Activated T-helper 2 cell treated with anti-CD3 and anti-CD28 coated beads, Interferon-gamma antibody, Interleukin-2, Interleukin-4, amounts not matched to agents 10 μg/mL and 5 μg/mL and 100 μg/mL, durations not matched to agents 14 hours and 24 hours and 36 hours (primary cell): Measurements from ENCODE around the gene MARS1. TPM values are rescaled to one million over a fixed set of nuclear protein-coding genes. Genes with fewer than 3 reads are reported as not detected.
A peak's percentile ranks its signal among the peaks of the same experiment; 100 is the strongest.

Experiments used
- DNase-seq: peaks from one replicate; pipeline ENCODE4 v3.0.0; 2021; ENCODE audit warnings: low spot score
- H3K27ac Mint-ChIP-seq: one replicate; pipeline ENCODE4 v1.8.0; 2021; ENCODE audit warnings: mixed read lengths
- H3K27me3 Mint-ChIP-seq: one replicate; pipeline ENCODE4 v1.8.0; 2021; ENCODE audit warnings: low read depth, mixed read lengths
- H3K36me3 Mint-ChIP-seq: one replicate; pipeline ENCODE4 v1.8.0; 2021; ENCODE audit warnings: low read depth, mixed read lengths
- H3K4me1 Mint-ChIP-seq: one replicate; pipeline ENCODE4 v1.8.0; 2021; ENCODE audit warnings: low read depth, mixed read lengths
- H3K4me3 Mint-ChIP-seq: one replicate; pipeline ENCODE4 v1.8.0; 2021; ENCODE audit warnings: low read depth, mild to moderate bottlenecking, moderate library complexity, mixed read lengths
- H3K9me3 Mint-ChIP-seq: one replicate; pipeline ENCODE4 v1.8.0; 2021; ENCODE audit warnings: mixed read lengths
- intact Hi-C: fragments of 100-400 bp; cut with micrococcal nuclease; formaldehyde crosslinking; loops from one replicate; pipeline ENCODE4 v1.15.1; 2023
- total RNA-seq: library from RNA; stranded (reverse); gene quantifications from 2 replicates; pipeline ENCODE4 v1.2.3, GENCODE V29; 2022

Gene MARS1
- total RNA-seq, 1 donor from 2014 or later = 257 TPM

GRCh38 chr12:57541717-57542116 is 53.8 kb downstream of the MARS1 start:
- H3K4me1 Mint-ChIP-seq = peaks cover 27% of the 10 kb centered on the region
- DNase-seq = no peak
- H3K27ac Mint-ChIP-seq = no peak overlapping the region
- H3K36me3 Mint-ChIP-seq = peaks cover 39% of the 10 kb centered on the region
- H3K9me3 Mint-ChIP-seq = no peaks in the 10 kb centered on the region
- intact Hi-C loops = no loop called here
- H3K27me3 Mint-ChIP-seq = no peaks in the 10 kb centered on the region
- no peak overlapping the region for H3K4me3 Mint-ChIP-seq

GRCh38 chr12:57543581-57543980 is 55.7 kb downstream of the MARS1 start:
- H3K36me3 Mint-ChIP-seq = peaks cover 26% of the 10 kb centered on the region
- no peaks in the 10 kb centered on the region for H3K9me3 Mint-ChIP-seq
- H3K4me1 Mint-ChIP-seq = peaks cover 34% of the 10 kb centered on the region
- no peak for DNase-seq
- no peak overlapping the region for H3K27ac Mint-ChIP-seq
- peaks cover 5% of the 10 kb centered on the region for H3K27me3 Mint-ChIP-seq
- intact Hi-C loops = no loop called here
- no peak overlapping the region for H3K4me3 Mint-ChIP-seq

- H3K4me1 Mint-ChIP-seq = peaks cover 47% of the 10 kb centered on the region
- intact Hi-C loops = loop anchor here (2.0 kb wide), 2 partner anchors 59 to 69 kb away; no protein-coding TSS in a partner anchor
- peaks cover 18% of the 10 kb centered on the region for H3K36me3 Mint-ChIP-seq
- no peaks in the 10 kb centered on the region for H3K9me3 Mint-ChIP-seq
- H3K4me3 Mint-ChIP-seq = peak overlapping the region; percentile 98
- H3K27me3 Mint-ChIP-seq = peaks cover 12% of the 10 kb centered on the region
- peak overlapping the region; percentile 95 for H3K27ac Mint-ChIP-seq
- no peak for DNase-seq
Measured at GRCh38 chr12:57545809-57546437, 58.1 kb downstream of the MARS1 start.

- peak; percentile 94 for DNase-seq
- Mint-ChIP-seq H3K27me3 (peaks cover 12% of the 10 kb centered on the region), H3K4me1 (peaks cover 49% of the 10 kb centered on the region), H3K9me3 (no peaks in the 10 kb centered on the region), H3K4me3 (peak within 1 kb of the TSS; percentile 98), H3K36me3 (peaks cover 13% of the 10 kb centered on the region), H3K27ac (peak within 1 kb of the TSS; percentile 95)
- intact Hi-C loops = loop anchor here (1.0 to 2.0 kb wide), 4 partner anchors 26 to 70 kb away; partner anchors contain the start of genes DDIT3 and PIP4K2C
Measured at GRCh38 chr12:57546438-57547287, 58.8 kb downstream of the MARS1 start, which contains the start of gene DCTN2. Gene DCTN2, minus strand, starts transcription at chr12:57547192. Its CDS starts 129 bp downstream, at chr12:57547063.

- no peak for DNase-seq
- H3K4me1 Mint-ChIP-seq = peaks cover 51% of the 10 kb centered on the region
- peaks cover 13% of the 10 kb centered on the region for H3K36me3 Mint-ChIP-seq
- H3K27ac Mint-ChIP-seq = peak overlapping the region; percentile 95
- intact Hi-C loops = loop anchor here (1.0 to 2.0 kb wide), 4 partner anchors 27 to 71 kb away; partner anchors contain the start of genes DDIT3 and PIP4K2C
- peak overlapping the region; percentile 98 for H3K4me3 Mint-ChIP-seq
- peaks cover 12% of the 10 kb centered on the region for H3K27me3 Mint-ChIP-seq
- no peaks in the 10 kb centered on the region for H3K9me3 Mint-ChIP-seq
Measured at GRCh38 chr12:57547288-57548012, 59.6 kb downstream of the MARS1 start.

- Mint-ChIP-seq H3K4me3 (no peak overlapping the region), H3K9me3 (no peaks in the 10 kb centered on the region), H3K36me3 (peaks cover 13% of the 10 kb centered on the region), H3K27me3 (peaks cover 12% of the 10 kb centered on the region), H3K27ac (no peak overlapping the region), H3K4me1 (peaks cover 51% of the 10 kb centered on the region)
- intact Hi-C loops = no loop called here
- no peak for DNase-seq
Measured at GRCh38 chr12:57548013-57548315, 60.1 kb downstream of the MARS1 start.

GRCh38 chr12:57548488-57548887 is 60.6 kb downstream of the MARS1 start:
- peaks cover 13% of the 10 kb centered on the region for H3K36me3 Mint-ChIP-seq
- intact Hi-C loops = no loop called here
- DNase-seq = no peak
- H3K4me1 Mint-ChIP-seq = peaks cover 50% of the 10 kb centered on the region
- peak overlapping the region; percentile 78 for H3K4me3 Mint-ChIP-seq
- peaks cover 15% of the 10 kb centered on the region for H3K27me3 Mint-ChIP-seq
- no peaks in the 10 kb centered on the region for H3K9me3 Mint-ChIP-seq
- no peak overlapping the region for H3K27ac Mint-ChIP-seq

- no peaks in the 10 kb centered on the region for H3K9me3 Mint-ChIP-seq
- peaks cover 44% of the 10 kb centered on the region for H3K4me1 Mint-ChIP-seq
- H3K27ac Mint-ChIP-seq = no peak overlapping the region
- DNase-seq = no peak
- peaks cover 13% of the 10 kb centered on the region for H3K36me3 Mint-ChIP-seq
- peak overlapping the region; percentile 78 for H3K4me3 Mint-ChIP-seq
- intact Hi-C loops = no loop called here
- peaks cover 18% of the 10 kb centered on the region for H3K27me3 Mint-ChIP-seq
Measured at GRCh38 chr12:57549203-57549908, 61.5 kb downstream of the MARS1 start.

- no peak within 1 kb of the TSS for H3K27ac Mint-ChIP-seq
- H3K36me3 Mint-ChIP-seq = peaks cover 13% of the 10 kb centered on the region
- H3K4me1 Mint-ChIP-seq = peaks cover 41% of the 10 kb centered on the region
- no peaks in the 10 kb centered on the region for H3K9me3 Mint-ChIP-seq
- intact Hi-C loops = no loop called here
- H3K4me3 Mint-ChIP-seq = peak within 1 kb of the TSS; percentile 78
- peak; percentile 55 for DNase-seq
- H3K27me3 Mint-ChIP-seq = peaks cover 18% of the 10 kb centered on the region
Measured at GRCh38 chr12:57549909-57550640, 62.2 kb downstream of the MARS1 start, which contains the start of gene KIF5A. Gene KIF5A, plus strand, starts transcription at chr12:57550044. Its CDS starts 228 bp downstream, at chr12:57550272.

- peak overlapping the region; percentile 63 for H3K4me3 Mint-ChIP-seq
- H3K9me3 Mint-ChIP-seq = no peaks in the 10 kb centered on the region
- peaks cover 33% of the 10 kb centered on the region for H3K4me1 Mint-ChIP-seq
- intact Hi-C loops = no loop called here
- H3K36me3 Mint-ChIP-seq = peaks cover 7% of the 10 kb centered on the region
- H3K27me3 Mint-ChIP-seq = peaks cover 18% of the 10 kb centered on the region
- no peak overlapping the region for H3K27ac Mint-ChIP-seq
- DNase-seq = no peak
Measured at GRCh38 chr12:57550641-57551549, 63.0 kb downstream of the MARS1 start.
